ENCODE measurements around the gene RPRD1B.
"Not testable (repeated sequence)": the region's sequence is repeated elsewhere in the genome, so short reads cannot be mapped to it uniquely, and the experiment has no call there.

Gene RPRD1B

DNA sequence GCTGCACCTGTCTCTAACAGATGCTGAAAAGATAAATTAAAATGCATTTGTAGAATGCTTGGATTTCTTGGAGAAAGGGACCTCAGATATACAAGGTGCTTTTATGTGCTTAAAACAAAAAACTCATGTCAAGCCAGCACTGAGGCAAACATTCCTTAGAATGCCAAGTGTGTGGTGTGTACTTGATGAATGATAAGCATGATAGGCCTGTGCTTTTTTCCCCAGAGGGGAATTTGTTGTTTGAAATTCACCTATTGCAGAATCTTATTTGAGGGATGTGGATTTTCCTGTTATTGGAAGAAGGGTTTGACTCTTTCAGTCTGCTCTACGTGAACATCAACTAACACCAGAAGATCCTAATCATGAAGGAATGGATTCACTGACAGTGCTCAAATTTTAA, 29.1 kb upstream of the RPRD1B start:
- no peak for DNase-seq (ENCODE audit: low spot score)
- TF ChIP-seq CTCF (IDR thresholded peaks at IDR 0.05; ENCODE audit: extremely low read depth, missing control alignments), result no peak

DNA sequence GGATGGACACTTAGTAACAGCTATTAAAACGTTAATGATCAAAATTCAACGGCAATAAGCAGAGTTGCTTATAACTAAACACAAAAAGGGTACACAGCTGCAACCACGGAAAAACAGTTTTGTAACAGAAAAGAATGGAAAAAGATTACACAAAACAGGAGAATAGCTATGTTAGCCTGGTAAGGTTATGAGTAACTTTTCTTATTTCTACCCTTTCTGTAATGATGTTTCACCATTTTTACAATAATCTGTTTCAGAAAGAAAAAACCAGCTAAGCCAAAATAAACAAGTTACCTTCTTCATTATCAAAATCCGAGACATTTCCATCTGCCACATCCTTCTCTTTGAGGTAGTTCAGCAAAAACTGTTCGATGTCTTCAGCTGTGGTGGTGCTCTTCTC, 27.6 kb upstream of the RPRD1B start:
- no peak for TF ChIP-seq CTCF (IDR thresholded peaks at IDR 0.05; ENCODE audit: extremely low read depth, missing control alignments)
- DNase-seq (ENCODE audit: low spot score), result no peak

GRCh38 chr20:38007526-38007925, 26.0 kb upstream of the RPRD1B start:
- TF ChIP-seq CTCF (IDR thresholded peaks at IDR 0.05; ENCODE audit: extremely low read depth, missing control alignments), result no peak
- DNase-seq (ENCODE audit: low spot score), result no peak

DNA sequence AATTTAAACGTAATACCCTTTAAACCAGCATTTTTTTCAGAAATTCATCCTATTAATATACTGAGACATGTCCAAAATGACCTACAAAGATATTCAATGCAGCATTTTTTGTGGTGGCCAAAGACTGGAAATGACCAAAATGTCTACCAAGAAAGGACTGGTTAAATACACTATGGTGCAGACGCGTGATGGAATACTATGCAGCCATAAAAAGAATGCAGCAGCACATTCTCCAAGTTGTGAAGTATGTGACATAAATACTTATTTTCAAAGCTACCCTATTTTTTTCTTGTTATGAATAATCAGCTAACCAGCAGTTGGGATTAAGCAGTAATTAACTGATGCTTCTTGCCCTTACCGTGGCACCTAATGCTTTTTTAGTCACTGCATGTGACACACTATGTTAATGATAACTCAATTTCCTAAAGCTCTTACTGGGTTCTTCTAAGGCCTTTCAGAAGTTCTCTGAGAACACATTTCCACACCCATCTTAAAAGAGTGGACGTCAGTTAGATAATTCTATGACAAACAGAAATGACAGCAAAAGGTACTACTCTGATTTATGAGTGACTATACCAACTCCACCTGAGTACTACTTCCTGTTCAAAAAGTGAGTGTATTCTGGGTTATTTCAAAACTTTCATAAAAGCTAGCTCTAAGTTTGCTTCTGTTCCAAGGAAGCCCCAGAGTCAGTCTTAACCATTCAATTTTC, 25.2 kb upstream of the RPRD1B start:
- no peak for DNase-seq (ENCODE audit: low spot score)
- no peak for TF ChIP-seq CTCF (IDR thresholded peaks at IDR 0.05; ENCODE audit: extremely low read depth, missing control alignments)

GRCh38 chr20:38009416-38009815, 24.1 kb upstream of the RPRD1B start:
- DNase-seq (ENCODE audit: low spot score), result not testable (repeated sequence)

DNA sequence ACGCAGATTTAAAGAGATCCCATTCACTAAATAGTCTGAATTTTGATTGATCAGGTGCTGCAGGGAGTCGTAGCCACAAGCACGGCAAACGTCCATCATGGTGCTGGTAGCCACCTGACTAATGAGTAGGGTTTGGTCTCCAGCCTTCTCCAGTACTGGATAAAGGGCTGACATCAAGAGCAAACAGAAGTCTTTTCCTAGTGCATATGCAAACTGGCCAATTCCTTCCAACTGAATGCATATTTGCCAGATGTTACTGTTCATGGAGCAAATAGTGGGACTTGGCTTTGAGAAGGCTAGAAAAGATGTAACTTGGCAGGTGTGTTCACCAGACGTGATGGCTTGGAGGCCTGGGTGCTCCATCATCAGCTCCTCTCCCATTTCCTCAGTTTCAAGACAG, 21.9 kb upstream of the RPRD1B start:
- DNase-seq (ENCODE audit: low spot score), result no peak
- TF ChIP-seq CTCF (IDR thresholded peaks at IDR 0.05; ENCODE audit: extremely low read depth, missing control alignments), result no peak

DNA sequence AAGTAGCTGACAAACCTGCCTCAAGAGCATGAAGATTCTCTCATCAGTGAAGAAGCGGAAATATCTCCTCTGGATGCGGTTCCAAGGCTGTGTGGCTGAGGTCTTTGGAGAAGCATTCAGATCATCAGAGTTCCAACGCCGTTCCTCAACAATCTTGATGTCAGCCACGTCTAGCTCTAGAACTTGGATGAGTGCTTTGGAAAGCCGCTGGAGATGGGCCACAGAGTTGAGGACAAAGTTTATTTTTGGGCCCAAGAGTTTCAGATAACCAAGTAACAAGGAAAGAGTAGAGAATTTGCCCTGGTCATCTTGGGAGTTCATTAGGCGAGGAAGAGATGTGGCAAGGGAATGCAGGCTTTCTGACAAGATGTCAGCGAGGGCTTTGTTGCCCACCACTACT, 21.2 kb upstream of the RPRD1B start:
- no peak for TF ChIP-seq CTCF (IDR thresholded peaks at IDR 0.05; ENCODE audit: extremely low read depth, missing control alignments)
- DNase-seq (ENCODE audit: low spot score), result no peak

DNA sequence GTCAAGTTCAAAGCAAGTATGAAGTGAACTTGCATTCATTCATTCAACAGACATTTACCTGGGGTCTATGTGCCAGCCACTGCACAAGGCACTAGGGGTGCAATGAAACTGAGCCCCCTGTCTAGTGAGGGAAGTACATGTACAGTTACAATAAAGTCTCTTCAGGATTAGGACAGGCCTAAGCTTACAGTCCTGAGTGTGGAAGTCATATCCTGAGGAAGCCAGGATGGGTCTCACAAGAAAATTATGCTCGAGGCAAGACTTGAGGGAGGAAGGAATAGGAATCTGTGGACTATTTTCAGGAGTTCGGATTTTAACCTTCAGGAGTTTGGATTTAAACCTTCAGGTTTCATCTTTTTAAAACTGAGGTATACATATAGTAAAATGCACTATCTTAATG, 19.7 kb upstream of the RPRD1B start:
- no peak for TF ChIP-seq CTCF (IDR thresholded peaks at IDR 0.05; ENCODE audit: extremely low read depth, missing control alignments)
- DNase-seq (ENCODE audit: low spot score), result no peak
